DOHH2 (cell line): ENCODE data around the gene TTN.

ENCODE experiments used
- CTCF ChIP-seq: fragments of 200-600 bp; sonication (generic); IDR thresholded peaks from one replicate; pipeline ENCODE4 v1.5.1; 2014; ENCODE audit warnings: antibody characterized with exemption, mild to moderate bottlenecking, low read depth, low read length; ENCODE audit not compliant: poor library complexity, severe bottlenecking
- EZH2phosphoT487 ChIP-seq: fragments of 200-600 bp; sonication (generic); IDR thresholded peaks from 2 replicates; pipeline ENCODE4 v1.6.1; 2017; ENCODE audit warnings: borderline replicate concordance, mild to moderate bottlenecking, antibody characterized with exemption, low read length, moderate library complexity, mixed read lengths

GRCh38 chr2:178845566-178846457, 38.6 kb upstream of the TTN start:
- TF ChIP-seq CTCF: no peak
- TF ChIP-seq EZH2phosphoT487: no peak
